Breast epithelium (tissue), 4 donors: Measurements from ENCODE around the gene GPAT3. TPM values are rescaled to one million over a fixed set of nuclear protein-coding genes. Genes with fewer than 3 reads are reported as not detected.

Experiments
- DNase-seq, 2 donors: peaks; one replicate each; pipeline ENCODE4 v3.0.0-alpha.2; 2019; ENCODE audit warnings: low spot score in 2 of 2
- H3K27ac ChIP-seq, 2 donors: fragments of 200-600 bp; sonication (generic) in 1 of 2; one replicate each; pipeline ENCODE4 v1.5.1; 2016 to 2019; ENCODE audit warnings: mild to moderate bottlenecking in 1 of 2
- H3K27me3 ChIP-seq, 2 donors: fragments of 200-600 bp; sonication (generic) in 1 of 2; one replicate each; pipeline versions ENCODE4 v1.5.1 to v1.6.0; 2017 to 2019; ENCODE audit warnings: control low read depth in 1 of 2, mild to moderate bottlenecking in 1 of 2
- H3K36me3 ChIP-seq: fragments of 200-600 bp; one replicate; pipeline ENCODE4 v1.5.1; 2019
- H3K4me1 ChIP-seq, 2 donors: fragments of 200-600 bp; sonication (generic); one replicate each; pipeline ENCODE4 v1.5.1; 2016 to 2019; ENCODE audit warnings: control low read depth in 1 of 2
- H3K4me3 ChIP-seq, 3 donors: fragments of 200-600 bp; sonication (generic); 1 replicate in 2 of 3; 2 replicates in 1 of 3; pipeline ENCODE4 v1.5.1; 2016 to 2019; ENCODE audit warnings: mild to moderate bottlenecking in 3 of 3, moderate library complexity in 2 of 3
- H3K9me3 ChIP-seq, 2 donors: fragments of 200-600 bp; sonication (generic) in 1 of 2; one replicate each; pipeline ENCODE4 v1.5.1; 2016 to 2019; ENCODE audit warnings: control low read depth in 1 of 2
- CTCF ChIP-seq, 3 donors: fragments of 450-650 bp; IDR thresholded peaks; one replicate each; pipeline ENCODE4 v1.5.1; 2016 to 2017; ENCODE audit warnings: antibody characterized with exemption in 3 of 3, mild to moderate bottlenecking in 3 of 3, moderate library complexity in 3 of 3
- POLR2A ChIP-seq: fragments of 450-650 bp; IDR thresholded peaks from one replicate; pipeline ENCODE4 v1.6.1; 2016; ENCODE audit warnings: antibody characterized with exemption, mild to moderate bottlenecking, moderate library complexity
- POLR2AphosphoS5 ChIP-seq, 3 donors: sonication (generic); formaldehyde crosslinking; IDR thresholded peaks; one replicate each; pipeline ENCODE4 v1.6.1; 2017; ENCODE audit warnings: antibody characterized with exemption in 3 of 3
- intact Hi-C: fragments of 100-400 bp; cut with DNase I; formaldehyde crosslinking; loops from one replicate; pipeline ENCODE4 v1.15.1; 2023; ENCODE audit warnings: low total_unique reads
- total RNA-seq, 3 donors: library from RNA; depleted of rRNA; stranded (reverse); fragments of >200 nt; gene quantifications; one replicate each; pipeline ENCODE4 v1.1.0, GENCODE V29; 2016

Gene GPAT3
- total RNA-seq, 3 donors from 2014 or later: 5.1 to 7.6 (median 5.6) TPM

- Histone ChIP-seq H3K4me1 (no peaks in the 10 kb centered on the region), H3K36me3 (no peaks in the 10 kb centered on the region), H3K4me3 (no peak overlapping the region), H3K9me3 (no peaks in the 10 kb centered on the region), H3K27ac (no peak overlapping the region), H3K27me3 (no peaks in the 10 kb centered on the region)
- no peak for DNase-seq
- intact Hi-C loops: no loop called here
- TF ChIP-seq POLR2AphosphoS5 (IDR thresholded peaks at IDR 0.05): no peak
- no peak for TF ChIP-seq CTCF (IDR thresholded peaks at IDR 0.05)
- TF ChIP-seq POLR2A: no peak
Observed at GRCh38 chr4:83542225-83542624, 6.3 kb downstream of the GPAT3 start.

- intact Hi-C loops: no loop called here
- no peaks in the 10 kb centered on the region for H3K4me1 ChIP-seq
- TF ChIP-seq POLR2A: no peak
- no peak for TF ChIP-seq CTCF (IDR thresholded peaks at IDR 0.05)
- TF ChIP-seq POLR2AphosphoS5 (IDR thresholded peaks at IDR 0.05): no peak
- H3K36me3 ChIP-seq: no peaks in the 10 kb centered on the region
- no peaks in the 10 kb centered on the region for H3K27me3 ChIP-seq
- no peaks in the 10 kb centered on the region for H3K9me3 ChIP-seq
- no peak for DNase-seq
- H3K27ac ChIP-seq: no peak overlapping the region
- no peak overlapping the region for H3K4me3 ChIP-seq
Observed at GRCh38 chr4:83546786-83547185, 10.9 kb downstream of the GPAT3 start.

GRCh38 chr4:83548151-83548905 lies 12.4 kb downstream of the GPAT3 start:
- Histone ChIP-seq H3K27ac (peak overlapping the region in 1 of 2 donors; percentile 54), H3K4me3 (no peak overlapping the region)
- no peak for TF ChIP-seq POLR2A
- TF ChIP-seq CTCF (IDR thresholded peaks at IDR 0.05): no peak
- peak; percentile 22 to 53 (median 32) for TF ChIP-seq POLR2AphosphoS5 (IDR thresholded peaks at IDR 0.05)

GRCh38 chr4:83552083-83552482 lies 16.2 kb downstream of the GPAT3 start:
- no peak overlapping the region for H3K27ac ChIP-seq
- TF ChIP-seq CTCF (IDR thresholded peaks at IDR 0.05) (no peak), POLR2A (no peak), POLR2AphosphoS5 (IDR thresholded peaks at IDR 0.05) (no peak)
- intact Hi-C loops: no loop called here

More at GRCh38 chr4:83548151-83548905, 12.4 kb downstream of the GPAT3 start:
- Histone ChIP-seq H3K36me3 (no peaks in the 10 kb centered on the region), H3K4me1 (no peaks in the 10 kb centered on the region), H3K9me3 (no peaks in the 10 kb centered on the region), H3K27me3 (no peaks in the 10 kb centered on the region)
- DNase-seq: peak; percentile 68 to 76
- intact Hi-C loops: no loop called here

GRCh38 chr4:83552924-83553323 lies 17.0 kb downstream of the GPAT3 start:
- intact Hi-C loops: no loop called here

More at GRCh38 chr4:83552083-83552482, 16.2 kb downstream of the GPAT3 start:
- Histone ChIP-seq H3K36me3 (no peaks in the 10 kb centered on the region), H3K9me3 (no peaks in the 10 kb centered on the region), H3K4me1 (no peaks in the 10 kb centered on the region), H3K27me3 (no peaks in the 10 kb centered on the region), H3K4me3 (no peak overlapping the region)
- no peak for DNase-seq

More at GRCh38 chr4:83552924-83553323, 17.0 kb downstream of the GPAT3 start:
- Histone ChIP-seq H3K27ac (no peak overlapping the region), H3K9me3 (no peaks in the 10 kb centered on the region), H3K27me3 (no peaks in the 10 kb centered on the region), H3K4me1 (no peaks in the 10 kb centered on the region), H3K4me3 (no peak overlapping the region), H3K36me3 (no peaks in the 10 kb centered on the region)
- TF ChIP-seq POLR2A (no peak), CTCF (IDR thresholded peaks at IDR 0.05) (no peak), POLR2AphosphoS5 (IDR thresholded peaks at IDR 0.05) (no peak)
- no peak for DNase-seq
